ENCODE measurements around the gene BHMT2.

BHMT2 gene

DNA sequence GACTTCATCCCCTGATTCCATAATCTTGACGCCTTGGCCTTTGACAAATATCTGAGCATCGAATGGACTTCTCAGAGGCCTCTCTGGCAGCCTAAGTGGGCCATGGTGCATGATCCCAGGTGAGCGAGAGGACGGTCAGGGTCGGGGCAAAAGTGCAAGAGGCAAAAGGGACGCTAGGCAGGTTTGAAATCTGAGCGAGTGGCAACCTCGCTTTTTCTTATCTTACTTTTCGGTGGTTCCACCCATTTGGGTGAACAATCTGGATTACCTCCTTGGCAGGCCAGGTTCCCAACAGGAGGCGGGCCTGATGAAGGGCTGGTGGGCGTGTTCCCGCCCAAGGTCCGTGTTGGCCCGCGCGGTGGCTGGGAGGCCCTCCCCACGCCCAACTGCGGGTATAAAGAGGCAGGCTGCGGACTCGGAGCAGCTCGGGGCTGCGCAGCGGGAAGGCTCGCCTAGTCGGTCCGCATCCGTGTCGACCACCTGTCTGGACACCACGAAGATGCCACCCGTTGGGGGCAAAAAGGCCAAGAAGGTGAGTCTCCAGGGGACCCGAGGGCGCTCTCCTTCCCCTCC lies 41.9 kb downstream of the BHMT2 start, which contains the start of gene BHMT:
Gene BHMT, plus strand, starts transcription at position 423 of the 573 bp plus-strand sequence. Its CDS starts 77 bp downstream, at position 500.
- Histone ChIP-seq H3K27ac (no peak within 1 kb of the TSS), H3K36me3 (ENCODE audit: insufficient read depth) (no peaks in the 10 kb centered on the region), H3K4me1 (ENCODE audit: low read depth, poor library complexity, severe bottlenecking) (no peaks in the 10 kb centered on the region), H2AFZ (ENCODE audit: low read depth) (no peak within 1 kb of the TSS), H3K4me2 (no peak within 1 kb of the TSS), H3K27me3 (ENCODE audit: insufficient read depth, low read depth) (no peaks in the 10 kb centered on the region), H3K79me2 (ENCODE audit: insufficient read depth, low read depth) (no peaks in the 10 kb centered on the region), H3K9ac (no peak within 1 kb of the TSS), H4K20me1 (ENCODE audit: insufficient read depth) (no peaks in the 10 kb centered on the region), H3K4me3 (IDR thresholded peaks at IDR 0.05; ENCODE audit: insufficient read depth, low read depth, low read length) (no peak within 1 kb of the TSS)
- TF ChIP-seq, protein P1, sequence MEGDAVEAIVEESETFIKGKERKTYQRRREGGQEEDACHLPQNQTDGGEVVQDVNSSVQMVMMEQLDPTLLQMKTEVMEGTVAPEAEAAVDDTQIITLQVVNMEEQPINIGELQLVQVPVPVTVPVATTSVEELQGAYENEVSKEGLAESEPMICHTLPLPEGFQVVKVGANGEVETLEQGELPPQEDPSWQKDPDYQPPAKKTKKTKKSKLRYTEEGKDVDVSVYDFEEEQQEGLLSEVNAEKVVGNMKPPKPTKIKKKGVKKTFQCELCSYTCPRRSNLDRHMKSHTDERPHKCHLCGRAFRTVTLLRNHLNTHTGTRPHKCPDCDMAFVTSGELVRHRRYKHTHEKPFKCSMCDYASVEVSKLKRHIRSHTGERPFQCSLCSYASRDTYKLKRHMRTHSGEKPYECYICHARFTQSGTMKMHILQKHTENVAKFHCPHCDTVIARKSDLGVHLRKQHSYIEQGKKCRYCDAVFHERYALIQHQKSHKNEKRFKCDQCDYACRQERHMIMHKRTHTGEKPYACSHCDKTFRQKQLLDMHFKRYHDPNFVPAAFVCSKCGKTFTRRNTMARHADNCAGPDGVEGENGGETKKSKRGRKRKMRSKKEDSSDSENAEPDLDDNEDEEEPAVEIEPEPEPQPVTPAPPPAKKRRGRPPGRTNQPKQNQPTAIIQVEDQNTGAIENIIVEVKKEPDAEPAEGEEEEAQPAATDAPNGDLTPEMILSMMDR (conservative IDR thresholded peaks at IDR 0.05; ENCODE audit: low read depth, low read length) = no peak

- no peaks in the 10 kb centered on the region for H3K79me2 ChIP-seq (ENCODE audit: insufficient read depth, low read depth)
- no peaks in the 10 kb centered on the region for H4K20me1 ChIP-seq (ENCODE audit: insufficient read depth)
- H3K36me3 ChIP-seq (ENCODE audit: insufficient read depth) = no peaks in the 10 kb centered on the region
- H3K4me2 ChIP-seq = no peak overlapping the region
- H3K4me1 ChIP-seq (ENCODE audit: low read depth, poor library complexity, severe bottlenecking) = no peaks in the 10 kb centered on the region
- no peak overlapping the region for H2AFZ ChIP-seq (ENCODE audit: low read depth)
- no peak overlapping the region for H3K9ac ChIP-seq
- H3K27ac ChIP-seq = no peak overlapping the region
- no peaks in the 10 kb centered on the region for H3K27me3 ChIP-seq (ENCODE audit: insufficient read depth, low read depth)
- TF ChIP-seq, protein P1 (conservative IDR thresholded peaks at IDR 0.05; ENCODE audit: low read depth, low read length) = no peak
- H3K4me3 ChIP-seq (IDR thresholded peaks at IDR 0.05; ENCODE audit: insufficient read depth, low read depth, low read length) = no peak overlapping the region
Measured at GRCh38 chr5:79111960-79112702, 42.6 kb downstream of the BHMT2 start.

GRCh38 chr5:79112703-79113058 lies 43.1 kb downstream of the BHMT2 start:
- Histone ChIP-seq H3K4me3 (IDR thresholded peaks at IDR 0.05; ENCODE audit: insufficient read depth, low read depth, low read length) (no peak overlapping the region), H3K79me2 (ENCODE audit: insufficient read depth, low read depth) (no peaks in the 10 kb centered on the region), H3K9ac (no peak overlapping the region), H3K4me2 (no peak overlapping the region), H3K27ac (no peak overlapping the region), H3K27me3 (ENCODE audit: insufficient read depth, low read depth) (no peaks in the 10 kb centered on the region), H3K36me3 (ENCODE audit: insufficient read depth) (no peaks in the 10 kb centered on the region), H4K20me1 (ENCODE audit: insufficient read depth) (no peaks in the 10 kb centered on the region), H3K4me1 (ENCODE audit: low read depth, poor library complexity, severe bottlenecking) (no peaks in the 10 kb centered on the region), H2AFZ (ENCODE audit: low read depth) (no peak overlapping the region)
- TF ChIP-seq, protein P1 (conservative IDR thresholded peaks at IDR 0.05; ENCODE audit: low read depth, low read length) = no peak

DNA sequence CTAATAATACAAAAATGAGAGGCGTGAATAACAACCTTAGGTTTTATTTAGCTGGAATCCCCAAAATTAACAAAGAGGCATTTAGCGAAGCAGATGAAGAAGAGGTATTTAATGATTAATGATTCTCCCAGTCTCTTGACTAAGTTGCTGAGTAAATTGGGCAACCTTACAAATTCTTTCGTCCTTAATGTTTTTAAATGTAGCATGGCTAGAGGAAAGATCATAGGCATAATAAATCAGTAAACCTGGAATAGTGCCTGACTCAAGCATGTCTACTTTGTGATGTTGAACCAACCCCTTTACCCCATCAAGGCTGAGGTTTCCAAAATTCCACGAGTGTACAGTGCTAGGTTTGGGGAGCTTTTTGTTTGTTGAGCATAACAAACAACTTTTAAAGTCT lies 49.9 kb downstream of the BHMT2 start:
- Histone ChIP-seq H3K4me1 (ENCODE audit: low read depth, poor library complexity, severe bottlenecking) (no peaks in the 10 kb centered on the region), H3K79me2 (ENCODE audit: insufficient read depth, low read depth) (no peaks in the 10 kb centered on the region), H2AFZ (ENCODE audit: low read depth) (no peak overlapping the region), H3K4me3 (IDR thresholded peaks at IDR 0.05; ENCODE audit: insufficient read depth, low read depth, low read length) (no peak overlapping the region), H3K27me3 (ENCODE audit: insufficient read depth, low read depth) (no peaks in the 10 kb centered on the region), H3K9ac (no peak overlapping the region), H4K20me1 (ENCODE audit: insufficient read depth) (no peaks in the 10 kb centered on the region), H3K36me3 (ENCODE audit: insufficient read depth) (no peaks in the 10 kb centered on the region), H3K4me2 (no peak overlapping the region), H3K27ac (no peak overlapping the region)
- TF ChIP-seq, protein P1 (conservative IDR thresholded peaks at IDR 0.05; ENCODE audit: low read depth, low read length) = no peak
